GM18951 (cell line): Measurements from ENCODE around the gene MRPL40.
"Not testable (repeated sequence)": the region's sequence is repeated elsewhere in the genome, so short reads cannot be mapped to it uniquely, and the experiment has no call there.

ENCODE experiments used
- POLR2A ChIP-seq: IDR thresholded peaks from 4 replicates; pipeline ENCODE4 v1.6.1; 2011; ENCODE audit warnings: mild to moderate bottlenecking; ENCODE audit not compliant: insufficient read length, insufficient read depth; ENCODE audit errors: extremely low read depth
- in situ Hi-C: fragments of 300-500 bp; cut with MboI; formaldehyde crosslinking; loops from one replicate; pipeline ENCODE4 v1.12.0; 2022; ENCODE audit warnings: low sequenced_read_pairs, mixed read lengths, inconsistent platforms; ENCODE audit not compliant: unreplicated experiment

Gene MRPL40

DNA sequence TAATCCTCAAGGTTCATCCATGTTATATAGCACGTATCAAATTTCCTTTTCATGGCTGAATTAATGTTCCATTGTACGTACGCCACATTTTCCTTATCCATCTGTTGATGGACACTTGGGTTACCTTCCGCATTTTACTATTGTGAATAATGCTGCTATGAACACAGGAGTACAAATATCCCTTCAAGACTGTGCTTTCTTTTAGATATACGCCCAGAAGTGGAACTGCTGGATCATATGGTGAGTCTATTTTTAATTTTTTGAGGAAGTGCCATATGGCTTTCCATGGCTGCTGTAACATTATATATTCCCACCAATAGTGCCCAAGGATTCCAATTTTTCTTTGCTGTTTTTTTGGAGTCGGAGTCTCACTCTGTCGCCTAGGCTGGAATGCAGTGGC, 6.0 kb downstream of the MRPL40 start:
- in situ Hi-C loops = no loop called here
- no peak for TF ChIP-seq POLR2A

DNA sequence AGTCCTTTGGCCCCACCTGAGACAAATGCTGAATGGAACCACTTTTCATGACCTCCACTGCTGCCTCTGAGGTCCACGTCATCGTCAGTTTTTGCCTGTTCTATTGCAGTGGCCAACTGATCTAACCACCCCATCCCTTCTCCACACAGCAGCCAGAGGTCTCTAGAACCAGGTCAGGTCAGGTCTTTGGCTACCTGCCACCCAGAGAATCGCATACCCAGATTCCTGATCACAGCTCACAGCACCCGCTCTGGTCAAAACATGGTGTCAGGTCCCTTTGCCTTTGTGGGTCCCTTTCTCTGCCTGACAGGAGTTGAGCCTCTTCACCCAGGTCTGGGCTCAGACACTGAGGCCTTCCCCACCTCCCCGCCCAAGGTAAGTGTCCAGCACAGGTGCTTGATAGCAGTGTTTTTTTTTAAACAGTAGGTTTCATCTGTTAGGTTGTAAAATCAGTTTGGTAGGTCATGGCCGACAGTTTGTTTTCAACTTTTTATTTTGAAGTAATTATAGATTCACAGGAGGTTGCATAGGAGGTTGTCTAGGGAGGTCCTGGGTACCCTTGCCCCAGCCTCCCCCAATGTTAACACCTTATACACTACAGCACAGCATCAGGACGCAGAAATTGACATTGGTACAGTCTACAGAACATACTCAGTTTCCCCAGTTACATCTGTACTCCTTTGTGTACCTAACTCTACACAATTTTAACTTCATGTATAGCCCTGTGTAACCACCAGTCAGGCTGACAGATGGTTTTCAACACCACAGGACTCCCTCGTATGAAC, 8.3 kb downstream of the MRPL40 start:
- in situ Hi-C loops = no loop called here
- no peak for TF ChIP-seq POLR2A

GRCh38 chr22:19442166-19442565, 9.8 kb downstream of the MRPL40 start:
- TF ChIP-seq POLR2A = no peak
- in situ Hi-C loops = no loop called here

- in situ Hi-C loops = no loop called here
- no peak for TF ChIP-seq POLR2A
These were observed 11.3 kb downstream of the MRPL40 start for GRCh38 chr22:19443544-19444211.

DNA sequence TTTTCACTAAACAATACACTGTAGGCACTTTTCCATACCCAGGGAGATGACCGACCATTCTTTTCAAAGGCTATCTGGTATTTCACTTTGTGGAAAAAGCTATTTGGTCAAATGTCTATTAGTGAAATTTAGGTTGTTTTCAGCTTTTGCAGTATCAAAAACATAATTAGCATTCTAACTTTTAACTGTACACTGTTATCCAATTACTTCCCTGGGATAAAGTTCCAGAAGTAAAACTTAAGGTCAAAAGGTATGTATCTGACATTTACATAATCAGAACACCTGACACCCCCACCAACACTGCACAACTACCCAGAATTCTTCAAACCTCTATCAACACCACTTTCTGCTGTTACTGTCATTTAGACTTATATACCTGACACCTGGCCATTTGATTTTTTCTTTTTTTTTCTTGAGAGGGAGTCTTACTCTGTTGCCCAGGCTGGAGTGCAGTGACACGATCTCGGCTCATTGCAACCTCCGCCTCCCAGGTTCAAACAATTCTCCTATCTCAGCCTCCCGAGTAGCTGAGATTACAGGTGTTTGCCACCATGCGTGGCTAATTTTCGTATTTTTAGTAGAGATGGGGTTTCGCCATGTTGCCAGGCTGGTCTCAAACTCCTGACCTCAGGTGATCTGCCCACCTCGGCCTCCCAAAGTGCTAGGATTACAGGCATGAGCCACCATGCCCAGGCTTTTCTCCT, 13.1 kb downstream of the MRPL40 start:
- in situ Hi-C loops = not testable (repeated sequence)

DNA sequence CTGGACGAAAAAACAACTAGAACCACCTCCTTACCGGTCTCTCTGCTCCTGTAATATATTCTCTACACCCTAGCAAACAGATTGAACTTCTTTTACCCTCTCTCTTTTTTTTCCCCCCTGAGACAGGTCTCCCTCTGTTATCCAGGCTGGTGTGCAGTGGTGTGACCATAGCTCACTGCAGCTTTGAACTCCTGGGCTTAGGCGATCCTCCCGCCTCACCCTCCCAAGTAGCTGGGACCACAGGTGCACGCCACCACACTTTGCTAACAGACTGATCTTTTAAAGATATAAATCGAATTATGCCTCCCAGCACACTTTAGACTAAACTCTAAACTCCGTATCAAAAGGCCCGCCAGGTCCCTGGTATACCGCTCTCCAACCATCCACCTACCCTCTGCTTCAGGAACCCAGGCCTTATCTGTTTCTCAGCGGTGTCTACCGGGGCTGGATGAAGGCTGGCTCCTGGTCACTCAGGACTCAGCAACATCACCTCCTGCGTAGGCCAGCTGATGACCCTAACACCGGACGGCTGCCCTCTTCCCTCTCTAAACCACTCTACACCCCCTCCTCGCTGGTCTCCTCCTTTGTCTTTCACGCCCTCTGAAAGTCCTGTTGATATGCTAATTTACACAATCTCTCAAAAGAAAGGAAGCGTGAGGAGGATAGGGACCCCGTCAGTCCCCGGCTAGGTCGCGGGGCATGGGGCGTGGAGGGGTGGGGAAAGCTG, 14.4 kb downstream of the MRPL40 start:
- no peak for TF ChIP-seq POLR2A
- in situ Hi-C loops = no loop called here

- in situ Hi-C loops = no loop called here
These were observed 15.2 kb downstream of the MRPL40 start, which contains the start of gene C22orf39 for GRCh38 chr22:19447330-19448075. C22orf39 (minus strand) TSS chr22:19447711; CDS start chr22:19447688, 23 bp downstream.

GRCh38 chr22:19448076-19448607, 15.8 kb downstream of the MRPL40 start:
- in situ Hi-C loops = no loop called here

More at GRCh38 chr22:19447330-19448075, 15.2 kb downstream of the MRPL40 start, which contains the start of gene C22orf39:
- peak; percentile 90 for TF ChIP-seq POLR2A

DNA sequence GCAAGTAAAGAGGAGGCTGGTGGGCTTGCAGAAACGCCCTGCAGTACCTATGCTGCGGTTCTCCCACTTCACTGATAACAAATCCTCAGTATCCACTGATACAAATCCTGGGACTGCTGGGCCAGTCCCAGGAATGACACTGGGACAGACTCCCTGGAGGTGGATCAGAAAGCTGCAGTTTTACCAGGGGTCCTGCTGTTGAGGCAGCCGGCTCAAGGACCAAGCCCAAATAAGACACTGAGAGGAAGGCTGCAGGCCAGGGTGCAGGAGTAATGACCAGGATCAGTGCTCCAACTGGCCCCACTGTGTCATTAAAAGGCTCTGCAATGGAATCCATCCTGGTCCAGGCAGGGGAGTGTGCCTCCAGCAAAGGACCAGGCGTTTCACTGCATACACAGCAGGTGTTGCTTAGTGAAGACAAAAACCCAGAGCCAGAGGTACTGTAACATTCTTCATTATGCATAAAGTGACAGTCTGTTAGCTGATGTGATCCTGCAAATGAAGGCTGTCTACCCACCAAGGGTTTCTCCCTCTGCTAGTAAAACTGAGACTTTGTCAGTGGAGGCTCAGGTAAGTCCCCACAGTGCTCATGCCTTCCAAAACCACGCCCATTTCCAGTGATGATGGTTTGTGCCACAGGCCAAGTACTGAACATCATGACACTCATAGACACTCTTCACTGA, 16.5 kb downstream of the MRPL40 start:
- no peak for TF ChIP-seq POLR2A
- in situ Hi-C loops = no loop called here

More at GRCh38 chr22:19448076-19448607, 15.8 kb downstream of the MRPL40 start:
- TF ChIP-seq POLR2A = no peak

DNA sequence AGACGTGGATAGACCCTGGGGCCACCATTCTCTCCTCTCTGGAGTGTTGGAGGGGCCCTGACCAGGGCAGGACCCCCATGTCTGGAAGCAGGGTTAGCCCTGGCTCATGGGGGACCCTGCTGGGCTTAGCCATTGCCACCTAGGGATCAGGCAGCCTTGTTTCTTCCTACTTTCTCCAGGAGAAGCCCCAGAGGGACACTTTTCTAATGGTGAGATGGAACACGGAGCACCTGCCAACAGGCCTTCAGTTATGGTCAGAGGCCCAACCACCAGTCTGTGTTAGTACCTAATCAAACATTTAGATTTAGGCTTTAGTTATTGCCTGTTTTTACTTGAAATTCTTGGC, 17.1 kb downstream of the MRPL40 start:
- in situ Hi-C loops = no loop called here
- TF ChIP-seq POLR2A = no peak

DNA sequence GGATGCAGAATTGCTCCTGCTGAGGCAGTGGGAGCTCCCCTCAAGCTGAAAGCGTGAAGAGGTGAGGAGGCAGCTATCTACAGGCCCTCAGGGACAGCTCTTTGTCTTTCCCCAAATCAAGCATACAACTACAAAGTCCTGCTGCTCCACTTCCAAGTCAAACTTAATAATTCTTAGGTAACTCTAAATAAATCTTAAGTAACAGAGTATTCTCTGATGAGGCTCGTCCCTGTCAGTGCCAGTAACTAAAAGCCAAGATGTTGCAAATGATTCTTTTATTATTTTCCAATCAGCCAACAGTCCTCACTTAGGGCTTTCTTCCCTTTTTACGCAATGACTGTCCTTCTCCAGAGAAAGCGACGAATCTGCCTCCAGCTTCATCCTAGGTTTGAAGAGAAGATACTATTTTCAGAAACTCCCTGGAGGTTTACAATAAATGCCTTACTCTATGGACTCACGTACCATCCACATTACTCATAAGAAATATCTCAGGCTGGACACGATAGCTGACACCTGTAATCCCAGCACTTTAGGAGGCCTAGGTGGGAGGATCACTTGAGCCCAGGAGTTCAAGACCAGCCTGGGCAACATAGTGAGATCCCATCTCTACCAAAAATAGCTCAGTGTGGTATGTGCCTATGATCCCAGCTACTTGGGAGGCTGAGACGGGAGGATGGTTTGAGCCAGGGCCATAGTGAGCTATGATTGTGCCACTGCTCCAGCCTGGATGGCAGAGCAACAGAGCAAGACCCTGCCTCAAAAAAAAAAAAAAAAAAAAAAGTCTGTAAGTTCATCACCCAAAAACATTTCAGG, 18.2 kb downstream of the MRPL40 start:
- no peak for TF ChIP-seq POLR2A
- in situ Hi-C loops = no loop called here
